TTC549 (cell line): ENCODE results near the gene NRG3.

ENCODE experiments used
- FAIRE-seq: peaks from 2 replicates; lab custom pipeline; 2012; peaks lifted over from hg19 to GRCh38; lab: Jason Lieb, UNC

The NRG3 gene

GRCh38 chr10:82847242-82847641 is 972.2 kb downstream of the NRG3 start:
- FAIRE-seq = no peak

GRCh38 chr10:82850191-82850590 is 975.2 kb downstream of the NRG3 start:
- FAIRE-seq = no peak

GRCh38 chr10:82856957-82857613 is 982.1 kb downstream of the NRG3 start:
- no peak for FAIRE-seq

GRCh38 chr10:82861889-82862288 is 986.9 kb downstream of the NRG3 start:
- FAIRE-seq = no peak

GRCh38 chr10:82865366-82865765 is 990.4 kb downstream of the NRG3 start:
- no peak for FAIRE-seq

GRCh38 chr10:82866424-82867020 is 991.5 kb downstream of the NRG3 start:
- no peak for FAIRE-seq

- no peak for FAIRE-seq
Measured at GRCh38 chr10:82867056-82867455, 992.1 kb downstream of the NRG3 start.

GRCh38 chr10:82874671-82875070 is 999.7 kb downstream of the NRG3 start:
- no peak for FAIRE-seq

GRCh38 chr10:82880776-82881290 is 1005.8 kb downstream of the NRG3 start:
- FAIRE-seq = no peak

- no peak for FAIRE-seq
Measured at GRCh38 chr10:82882722-82883121, 1007.7 kb downstream of the NRG3 start.

- FAIRE-seq = no peak
Measured at GRCh38 chr10:82883603-82884002, 1008.6 kb downstream of the NRG3 start.

GRCh38 chr10:82887488-82887887 is 1012.5 kb downstream of the NRG3 start:
- no peak for FAIRE-seq

GRCh38 chr10:82888809-82889455 is 1013.9 kb downstream of the NRG3 start:
- FAIRE-seq = no peak

- no peak for FAIRE-seq
Measured at GRCh38 chr10:82889728-82890127, 1014.7 kb downstream of the NRG3 start.

GRCh38 chr10:82890573-82890972 is 1015.6 kb downstream of the NRG3 start:
- no peak for FAIRE-seq

GRCh38 chr10:82908096-82908495 is 1033.1 kb downstream of the NRG3 start:
- FAIRE-seq = no peak

GRCh38 chr10:82908751-82909150 is 1033.8 kb downstream of the NRG3 start:
- no peak for FAIRE-seq

- no peak for FAIRE-seq
Measured at GRCh38 chr10:82910301-82910700, 1035.3 kb downstream of the NRG3 start.

- FAIRE-seq = no peak
Measured at GRCh38 chr10:82914655-82915136, 1039.7 kb downstream of the NRG3 start.

GRCh38 chr10:82916941-82917340 is 1041.9 kb downstream of the NRG3 start:
- FAIRE-seq = no peak

- no peak for FAIRE-seq
Measured at GRCh38 chr10:82918022-82918421, 1043.0 kb downstream of the NRG3 start.

- FAIRE-seq = no peak
Measured at GRCh38 chr10:82922046-82922445, 1047.1 kb downstream of the NRG3 start.

GRCh38 chr10:82922755-82923154 is 1047.8 kb downstream of the NRG3 start:
- no peak for FAIRE-seq
